GM10266 (cell line): ENCODE data around the gene TOP3A.
"Not testable (repeated sequence)": the region's sequence is repeated elsewhere in the genome, so short reads cannot be mapped to it uniquely, and the experiment has no call there.

Source experiments
- DNase-seq: peaks from one replicate; pipeline ENCODE4 v3.0.0; 2012; ENCODE audit errors: extremely low spot score
- TF ChIP-seq, protein P1 (sequence below): IDR thresholded peaks from 2 replicates; pipeline ENCODE4 v1.5.1; 2012; ENCODE audit warnings: mild to moderate bottlenecking, low read depth; ENCODE audit not compliant: control insufficient read depth, insufficient read depth; ENCODE audit errors: missing control alignments

TOP3A gene

DNA sequence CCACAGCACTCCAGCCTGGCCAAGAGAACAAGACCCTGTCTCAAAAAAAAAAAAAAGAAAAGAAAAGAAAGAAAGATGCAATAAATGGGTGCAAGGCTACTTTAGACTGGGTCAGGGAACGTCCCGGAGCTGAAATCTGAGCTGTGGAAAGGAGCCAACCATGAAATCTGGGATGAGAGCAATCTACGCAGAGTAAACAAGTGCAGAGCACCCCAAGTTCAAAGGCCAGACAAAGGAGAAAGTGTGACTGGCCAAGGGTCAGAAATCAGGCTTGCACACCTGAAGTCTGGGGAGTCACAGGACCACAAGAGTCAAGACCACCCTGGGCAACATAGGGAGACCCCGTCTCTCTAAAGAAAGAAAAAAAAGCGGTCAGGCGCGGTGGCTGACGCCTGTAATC, 45.7 kb upstream of the TOP3A start:
- DNase-seq = no peak
- TF ChIP-seq, protein P1, sequence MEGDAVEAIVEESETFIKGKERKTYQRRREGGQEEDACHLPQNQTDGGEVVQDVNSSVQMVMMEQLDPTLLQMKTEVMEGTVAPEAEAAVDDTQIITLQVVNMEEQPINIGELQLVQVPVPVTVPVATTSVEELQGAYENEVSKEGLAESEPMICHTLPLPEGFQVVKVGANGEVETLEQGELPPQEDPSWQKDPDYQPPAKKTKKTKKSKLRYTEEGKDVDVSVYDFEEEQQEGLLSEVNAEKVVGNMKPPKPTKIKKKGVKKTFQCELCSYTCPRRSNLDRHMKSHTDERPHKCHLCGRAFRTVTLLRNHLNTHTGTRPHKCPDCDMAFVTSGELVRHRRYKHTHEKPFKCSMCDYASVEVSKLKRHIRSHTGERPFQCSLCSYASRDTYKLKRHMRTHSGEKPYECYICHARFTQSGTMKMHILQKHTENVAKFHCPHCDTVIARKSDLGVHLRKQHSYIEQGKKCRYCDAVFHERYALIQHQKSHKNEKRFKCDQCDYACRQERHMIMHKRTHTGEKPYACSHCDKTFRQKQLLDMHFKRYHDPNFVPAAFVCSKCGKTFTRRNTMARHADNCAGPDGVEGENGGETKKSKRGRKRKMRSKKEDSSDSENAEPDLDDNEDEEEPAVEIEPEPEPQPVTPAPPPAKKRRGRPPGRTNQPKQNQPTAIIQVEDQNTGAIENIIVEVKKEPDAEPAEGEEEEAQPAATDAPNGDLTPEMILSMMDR = no peak

DNA sequence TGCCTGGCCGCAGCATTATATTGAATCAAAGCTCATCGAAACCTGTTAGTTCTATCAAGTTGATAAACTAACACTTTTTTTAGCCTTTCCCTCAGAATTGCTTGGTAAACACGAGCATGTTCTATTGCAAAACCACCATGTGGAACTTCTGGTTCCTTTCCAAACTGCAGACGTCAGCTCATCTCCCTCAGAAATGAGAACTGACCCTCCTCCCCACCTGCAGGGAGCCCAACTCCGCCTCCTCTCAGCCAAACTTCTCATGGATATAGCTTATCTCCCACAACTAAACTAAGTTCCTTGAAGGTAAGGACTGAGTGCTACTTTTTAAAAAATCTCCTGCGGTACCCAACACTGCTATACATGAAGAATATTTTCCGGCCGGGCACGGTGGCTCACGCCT, 41.8 kb upstream of the TOP3A start:
- TF ChIP-seq, protein P1 = no peak
- no peak for DNase-seq

DNA sequence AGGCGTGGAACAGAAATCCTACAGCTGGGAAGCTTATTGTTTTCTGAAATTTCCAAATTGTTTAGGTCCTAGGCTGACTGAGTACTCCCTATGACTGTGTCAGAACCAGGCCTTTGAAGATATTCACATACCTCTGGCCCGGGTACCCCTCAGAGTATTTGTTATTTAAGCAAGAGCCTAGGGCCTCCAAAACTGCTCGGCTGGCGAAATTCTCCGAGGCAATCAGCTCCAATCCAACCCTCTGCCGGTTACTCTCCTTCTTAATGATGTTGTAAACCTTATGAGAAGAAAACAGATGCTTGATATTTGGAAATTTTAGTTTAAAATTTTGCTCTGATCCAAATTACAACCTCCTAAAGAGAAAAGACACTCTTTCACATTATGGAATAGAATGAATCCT, 38.7 kb upstream of the TOP3A start:
- TF ChIP-seq, protein P1 = no peak
- DNase-seq = no peak

DNA sequence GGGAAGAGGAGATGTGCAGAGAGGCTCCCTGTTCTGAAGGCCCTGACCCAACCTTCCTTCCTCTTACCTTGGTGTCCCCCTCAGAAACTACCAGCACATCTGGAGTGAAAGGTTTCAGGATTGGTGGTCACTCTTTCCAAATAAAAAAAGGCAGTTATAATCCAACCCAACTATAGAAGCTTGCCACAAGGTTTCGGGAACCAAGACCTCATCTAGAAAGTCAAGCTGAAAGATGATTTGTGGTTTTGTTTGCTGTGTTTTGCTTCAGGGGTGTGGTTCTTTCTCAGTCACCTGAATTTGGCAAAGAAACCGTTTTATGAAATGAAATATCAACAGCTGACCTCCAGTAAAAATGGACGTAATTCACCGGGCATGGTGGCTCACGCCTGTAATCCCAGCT, 29.2 kb upstream of the TOP3A start:
- DNase-seq = no peak
- TF ChIP-seq, protein P1 = no peak

DNA sequence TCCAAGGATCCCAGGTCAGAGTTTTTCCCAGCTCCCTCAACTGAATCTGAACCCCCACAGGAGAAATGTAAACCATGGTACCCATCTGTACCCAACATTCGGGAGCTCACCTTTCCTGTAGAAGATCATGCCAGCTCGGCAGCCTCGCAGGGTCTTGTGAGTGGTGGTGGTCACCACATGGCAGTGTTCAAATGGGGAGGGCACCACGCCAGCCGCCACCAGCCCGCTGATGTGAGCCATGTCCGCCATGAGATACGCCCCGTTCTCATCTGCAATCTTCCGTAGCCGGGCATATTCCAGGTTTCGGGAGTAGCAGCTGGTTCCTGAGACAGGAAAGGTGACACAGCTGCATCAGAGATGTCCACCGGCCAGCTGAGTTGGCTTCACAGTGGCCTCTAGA, 25.1 kb upstream of the TOP3A start:
- no peak for DNase-seq
- TF ChIP-seq, protein P1 = no peak

DNA sequence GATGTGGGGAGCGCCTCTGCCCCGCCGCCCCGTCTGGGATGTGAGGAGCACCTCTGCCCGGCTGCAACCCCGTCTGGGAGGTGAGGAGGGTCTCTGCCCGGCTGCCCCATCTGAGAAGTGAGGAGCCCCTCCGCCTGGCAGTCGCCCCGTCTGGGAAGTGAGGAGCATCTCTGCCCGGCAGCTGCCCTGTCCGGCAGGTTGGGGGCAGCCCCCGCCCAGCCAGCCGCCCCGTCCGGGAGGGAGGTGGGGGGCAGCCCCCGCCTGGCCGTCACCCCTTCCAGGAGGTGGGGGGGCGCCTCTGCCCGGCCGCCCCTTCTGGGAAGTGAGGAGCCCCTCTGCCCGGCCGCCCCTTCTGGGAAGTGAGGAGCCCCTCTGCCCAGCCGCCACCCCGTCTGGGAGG, 23.4 kb upstream of the TOP3A start:
- DNase-seq = not testable (repeated sequence)

DNA sequence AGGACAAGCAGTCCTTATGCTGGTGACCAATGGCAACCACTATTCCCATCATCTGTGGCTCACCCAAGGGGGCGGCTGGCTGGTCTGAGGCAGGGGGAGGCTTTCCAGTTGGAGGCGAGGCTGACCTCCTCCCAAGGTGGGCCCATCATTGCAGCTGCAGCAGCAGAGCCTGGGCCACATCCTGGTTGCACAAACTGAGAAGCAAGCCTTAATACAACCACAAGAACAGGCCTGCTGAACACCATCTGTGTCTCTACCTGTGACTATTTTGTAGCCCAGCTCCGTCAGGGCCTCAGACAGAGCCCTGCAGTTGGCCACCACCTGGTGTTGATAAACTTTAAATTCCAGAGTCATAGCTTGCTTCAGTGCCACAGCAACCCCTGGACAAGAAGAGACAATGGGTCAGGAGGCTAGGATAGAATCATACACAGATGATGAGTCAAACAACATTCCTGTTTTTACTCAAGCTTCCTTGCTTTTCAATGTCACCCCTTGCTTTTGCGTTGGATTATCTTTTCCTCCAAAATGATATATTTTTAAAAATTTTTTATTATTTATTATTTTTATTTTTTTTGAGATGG, 18.2 kb upstream of the TOP3A start:
- no peak for DNase-seq
- TF ChIP-seq, protein P1 = no peak

DNA sequence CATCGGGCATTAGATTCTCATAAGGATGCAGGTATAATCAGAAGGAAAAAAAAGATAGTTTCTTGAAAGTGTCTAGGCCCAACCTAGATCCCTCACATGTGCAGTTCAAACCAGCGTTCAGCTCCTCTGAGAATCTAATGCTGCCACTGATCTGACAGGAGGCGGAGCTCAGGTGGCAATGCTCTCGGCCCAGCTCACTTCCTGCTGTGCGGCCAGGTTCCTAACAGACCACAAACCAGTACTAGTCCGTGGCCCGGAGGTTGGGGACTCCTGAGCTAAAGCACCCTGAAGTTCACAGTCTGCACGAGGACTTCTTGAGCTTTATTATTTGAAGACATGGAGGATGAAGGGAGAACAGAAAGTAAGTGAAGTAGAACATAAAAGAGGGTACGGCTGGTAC, 17.1 kb upstream of the TOP3A start:
- DNase-seq = no peak
- TF ChIP-seq, protein P1 = no peak
